Neural progenitor cell (in vitro differentiated cells): Measurements from ENCODE around the gene DEAF1. TPM values are rescaled to one million over a fixed set of nuclear protein-coding genes. Genes with fewer than 3 reads are reported as not detected.

Source experiments
- DNase-seq: peaks from one replicate; pipeline ENCODE4 v3.0.0-alpha.2; 2016; ENCODE audit warnings: low spot score
- H2AFZ ChIP-seq: fragments of 200-600 bp; sonication (generic); replicated peaks from 2 replicates; pipeline ENCODE4 v1.6.1; 2016; ENCODE audit warnings: antibody characterized with exemption
- H3F3A ChIP-seq: fragments of 200-600 bp; sonication (generic); 2 replicates; pipeline ENCODE4 v1.6.1; 2016; ENCODE audit warnings: antibody characterized with exemption, low read depth
- H3K27ac ChIP-seq: fragments of 200-600 bp; sonication (generic); 2 replicates; pipeline ENCODE4 v1.5.1; 2016; ENCODE audit warnings: mild to moderate bottlenecking
- H3K27me3 ChIP-seq: fragments of 200-600 bp; sonication (generic); 2 replicates; pipeline ENCODE4 v1.6.1; 2016; ENCODE audit warnings: mild to moderate bottlenecking, moderate library complexity
- H3K36me3 ChIP-seq: fragments of 200-600 bp; sonication (generic); 2 replicates; pipeline ENCODE4 v1.5.1; 2016
- H3K4me1 ChIP-seq: fragments of 200-600 bp; sonication (generic); 2 replicates; pipeline ENCODE4 v1.6.1; 2016; ENCODE audit warnings: mixed run types
- H3K4me2 ChIP-seq: fragments of 200-600 bp; sonication (generic); 2 replicates; pipeline ENCODE4 v1.6.1; 2016
- H3K4me3 ChIP-seq: fragments of 200-600 bp; sonication (generic); 2 replicates; pipeline ENCODE4 v1.5.1; 2016
- H3K79me2 ChIP-seq: fragments of 200-600 bp; sonication (generic); 2 replicates; pipeline ENCODE4 v1.6.1; 2016; ENCODE audit warnings: low read depth
- H3K9ac ChIP-seq: fragments of 200-600 bp; sonication (generic); 2 replicates; pipeline ENCODE4 v1.6.1; 2016
- H3K9me3 ChIP-seq: fragments of 200-600 bp; sonication (generic); 2 replicates; pipeline ENCODE4 v1.5.1; 2016; ENCODE audit warnings: low read depth
- H4K20me1 ChIP-seq: fragments of 200-600 bp; sonication (generic); 2 replicates; pipeline ENCODE4 v1.6.1; 2016; ENCODE audit warnings: low read depth
- H3K27ac Mint-ChIP-seq: 3 replicates; pipeline ENCODE4 v1.8.0; 2021; ENCODE audit warnings: mixed read lengths
- H3K27me3 Mint-ChIP-seq: 2 replicates; pipeline ENCODE4 v1.8.0; 2022; ENCODE audit warnings: low read depth, mild to moderate bottlenecking, inconsistent platforms, moderate library complexity, mixed read lengths; ENCODE audit not compliant: insufficient read depth
- H3K36me3 Mint-ChIP-seq: 3 replicates; pipeline ENCODE4 v1.8.0; 2021; ENCODE audit warnings: mixed read lengths
- H3K4me1 Mint-ChIP-seq: 3 replicates; pipeline ENCODE4 v1.8.0; 2021; ENCODE audit warnings: mixed read lengths
- H3K4me3 Mint-ChIP-seq: 3 replicates; pipeline ENCODE4 v1.8.0; 2021; ENCODE audit warnings: mild to moderate bottlenecking, moderate library complexity, mixed read lengths
- H3K9me3 Mint-ChIP-seq: 3 replicates; pipeline ENCODE4 v1.8.0; 2020; ENCODE audit warnings: mixed read lengths
- EZH2 ChIP-seq: fragments of 200-600 bp; sonication (generic); IDR thresholded peaks from 2 replicates; pipeline ENCODE4 v1.6.1; 2017; ENCODE audit warnings: antibody characterized with exemption, mild to moderate bottlenecking, moderate library complexity
- EZH2phosphoT487 ChIP-seq: fragments of 200-600 bp; sonication (generic); IDR thresholded peaks from 2 replicates; pipeline ENCODE4 v1.6.1; 2017; ENCODE audit warnings: antibody characterized with exemption
- total RNA-seq: library from RNA; depleted of rRNA; stranded (reverse); fragments of >200 nt; gene quantifications from 2 replicates; pipeline ENCODE4 v1.2.3, GENCODE V29; 2015; ENCODE audit warnings: low replicate concordance
- TF ChIP-seq, protein P1 (sequence below): fragments of 200-600 bp; sonication (generic); IDR thresholded peaks from 2 replicates; pipeline ENCODE4 v1.5.1; 2017; ENCODE audit warnings: antibody characterized with exemption, mild to moderate bottlenecking

Gene DEAF1
- total RNA-seq, 1 donor from 2014 or later = 38.4 TPM

DNA sequence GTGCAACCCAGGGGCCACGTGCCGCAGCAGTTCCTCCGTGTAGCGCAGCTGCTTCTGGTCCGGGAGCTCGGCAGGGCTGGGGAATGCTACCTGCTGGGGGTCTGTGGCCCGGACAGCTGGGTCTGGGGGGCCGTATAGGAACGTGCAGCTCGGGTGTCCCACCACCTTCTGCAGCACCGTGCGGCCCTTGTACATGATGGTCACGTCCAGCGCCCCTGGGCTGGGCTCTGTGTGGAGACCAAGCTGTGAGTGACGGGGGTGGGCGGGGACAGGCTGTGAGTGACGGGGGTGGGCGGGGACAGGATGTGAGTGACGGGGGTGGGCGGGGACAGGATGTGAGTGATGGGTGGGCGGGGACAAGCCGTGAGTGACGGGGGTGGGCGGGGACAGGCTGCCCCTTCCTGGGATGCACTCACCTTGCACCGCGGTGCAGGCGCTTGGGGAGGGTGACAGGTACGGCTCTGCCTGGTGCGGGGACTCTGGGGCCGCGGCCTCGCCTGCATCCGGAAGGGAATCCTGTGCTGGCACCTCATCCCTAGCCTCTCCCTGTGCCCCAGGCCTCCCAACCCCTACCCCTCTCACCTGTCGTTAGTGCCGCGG is 81.6 kb downstream of the DEAF1 start:
- Histone ChIP-seq H3K4me2 (no peak overlapping the region), H4K20me1 (peaks cover 51% of the 10 kb centered on the region), H3K9ac (no peak overlapping the region), H3K9me3 (no peaks in the 10 kb centered on the region), H3K4me1 (no peaks in the 10 kb centered on the region), H3K27ac (no peak overlapping the region), H3K27me3 (no peaks in the 10 kb centered on the region), H3F3A (peaks cover 32% of the 10 kb centered on the region), H2AFZ (no peak overlapping the region), H3K36me3 (no peaks in the 10 kb centered on the region), H3K4me3 (no peak overlapping the region), H3K79me2 (peaks cover 5% of the 10 kb centered on the region)
- H3K4me1 Mint-ChIP-seq = no peaks in the 10 kb centered on the region
- peak; percentile 92 for DNase-seq
- no peaks in the 10 kb centered on the region for H3K9me3 Mint-ChIP-seq
- H3K4me3 Mint-ChIP-seq = no peak overlapping the region
- H3K27me3 Mint-ChIP-seq = peaks cover 16% of the 10 kb centered on the region
- H3K27ac Mint-ChIP-seq = no peak overlapping the region
- H3K36me3 Mint-ChIP-seq = peaks cover 5% of the 10 kb centered on the region
- TF ChIP-seq EZH2phosphoT487 = no peak
- TF ChIP-seq, protein P1, sequence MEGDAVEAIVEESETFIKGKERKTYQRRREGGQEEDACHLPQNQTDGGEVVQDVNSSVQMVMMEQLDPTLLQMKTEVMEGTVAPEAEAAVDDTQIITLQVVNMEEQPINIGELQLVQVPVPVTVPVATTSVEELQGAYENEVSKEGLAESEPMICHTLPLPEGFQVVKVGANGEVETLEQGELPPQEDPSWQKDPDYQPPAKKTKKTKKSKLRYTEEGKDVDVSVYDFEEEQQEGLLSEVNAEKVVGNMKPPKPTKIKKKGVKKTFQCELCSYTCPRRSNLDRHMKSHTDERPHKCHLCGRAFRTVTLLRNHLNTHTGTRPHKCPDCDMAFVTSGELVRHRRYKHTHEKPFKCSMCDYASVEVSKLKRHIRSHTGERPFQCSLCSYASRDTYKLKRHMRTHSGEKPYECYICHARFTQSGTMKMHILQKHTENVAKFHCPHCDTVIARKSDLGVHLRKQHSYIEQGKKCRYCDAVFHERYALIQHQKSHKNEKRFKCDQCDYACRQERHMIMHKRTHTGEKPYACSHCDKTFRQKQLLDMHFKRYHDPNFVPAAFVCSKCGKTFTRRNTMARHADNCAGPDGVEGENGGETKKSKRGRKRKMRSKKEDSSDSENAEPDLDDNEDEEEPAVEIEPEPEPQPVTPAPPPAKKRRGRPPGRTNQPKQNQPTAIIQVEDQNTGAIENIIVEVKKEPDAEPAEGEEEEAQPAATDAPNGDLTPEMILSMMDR = no peak
- TF ChIP-seq EZH2 = no peak

DNA sequence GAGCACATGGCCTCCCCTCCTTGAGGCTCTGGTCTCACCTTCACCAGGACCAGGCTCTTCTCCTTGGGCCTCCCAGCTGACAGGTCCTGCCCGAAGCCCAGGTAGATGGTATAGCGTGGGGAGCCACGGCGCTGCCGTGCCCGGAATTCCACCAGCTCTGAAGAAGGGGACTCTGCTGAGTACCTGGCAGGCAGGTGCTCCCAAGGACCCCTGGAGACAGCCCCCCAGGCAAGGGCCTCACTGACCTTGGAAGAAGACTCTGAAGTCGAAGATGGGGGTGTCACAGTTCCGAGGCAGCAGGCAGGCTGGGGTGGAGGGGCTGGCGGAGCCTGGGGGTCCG is 82.1 kb downstream of the DEAF1 start:
- H3K27me3 Mint-ChIP-seq = peaks cover 17% of the 10 kb centered on the region
- no peak overlapping the region for H3K4me3 Mint-ChIP-seq
- Histone ChIP-seq H3K9ac (no peak overlapping the region), H3K79me2 (peaks cover 5% of the 10 kb centered on the region), H3K4me1 (no peaks in the 10 kb centered on the region), H3K27me3 (no peaks in the 10 kb centered on the region), H3K4me2 (no peak overlapping the region), H3K9me3 (no peaks in the 10 kb centered on the region), H3K4me3 (no peak overlapping the region), H4K20me1 (peaks cover 54% of the 10 kb centered on the region), H3F3A (peaks cover 32% of the 10 kb centered on the region), H2AFZ (no peak overlapping the region), H3K27ac (no peak overlapping the region), H3K36me3 (no peaks in the 10 kb centered on the region)
- no peaks in the 10 kb centered on the region for H3K9me3 Mint-ChIP-seq
- TF ChIP-seq, protein P1 = no peak
- TF ChIP-seq EZH2phosphoT487 = no peak
- TF ChIP-seq EZH2 = no peak
- no peak for DNase-seq
- peaks cover 6% of the 10 kb centered on the region for H3K36me3 Mint-ChIP-seq
- H3K27ac Mint-ChIP-seq = no peak overlapping the region
- H3K4me1 Mint-ChIP-seq = no peaks in the 10 kb centered on the region

DNA sequence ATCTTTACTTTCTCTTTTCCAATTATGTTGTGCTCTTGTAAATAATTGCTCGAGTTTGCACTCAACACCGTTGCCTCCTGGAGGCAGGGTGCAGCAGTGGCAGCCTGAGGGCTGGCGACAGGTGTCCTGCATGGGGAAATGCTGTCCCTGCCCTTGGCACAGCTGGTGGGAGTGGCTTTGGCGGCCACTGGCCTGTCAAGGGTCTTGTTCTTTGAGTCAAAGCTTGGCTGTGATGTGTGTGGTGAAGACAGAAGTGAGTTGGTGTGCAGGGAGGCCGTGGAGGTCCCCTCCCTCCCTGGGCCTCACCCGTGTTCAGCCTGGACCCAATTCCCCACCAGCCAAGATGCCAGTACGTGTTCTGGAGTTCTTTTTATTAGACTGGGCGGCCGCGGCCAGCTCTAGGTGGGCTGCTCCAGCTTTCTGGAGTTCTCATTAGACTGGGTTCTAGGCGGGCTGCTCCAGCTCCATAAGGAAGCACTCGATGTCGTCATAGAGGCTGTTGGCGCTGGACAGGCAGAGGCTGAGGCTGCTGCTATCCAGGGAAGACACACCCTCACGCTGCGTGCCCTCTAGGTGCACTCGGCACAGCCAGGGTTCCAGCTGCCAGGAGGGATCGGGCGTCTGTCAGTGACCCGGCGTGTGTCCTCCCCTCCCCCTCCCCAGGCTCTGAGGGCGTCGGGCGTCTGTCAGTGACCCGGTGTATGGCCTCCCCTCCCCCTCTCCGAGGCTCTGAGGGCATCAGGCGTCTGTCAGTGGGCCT is 82.6 kb downstream of the DEAF1 start:
- no peaks in the 10 kb centered on the region for H3K9me3 Mint-ChIP-seq
- DNase-seq = peak; percentile 48
- no peaks in the 10 kb centered on the region for H3K36me3 ChIP-seq

More for the DNA sequence above, 82.6 kb downstream of the DEAF1 start:
- H2AFZ ChIP-seq = no peak overlapping the region
- H3K79me2 ChIP-seq = peaks cover 5% of the 10 kb centered on the region
- H3K27ac ChIP-seq = no peak overlapping the region
- H3K4me1 ChIP-seq = no peaks in the 10 kb centered on the region
- peaks cover 18% of the 10 kb centered on the region for H3K27me3 Mint-ChIP-seq
- H3K4me2 ChIP-seq = no peak overlapping the region
- no peaks in the 10 kb centered on the region for H3K27me3 ChIP-seq
- H4K20me1 ChIP-seq = peaks cover 54% of the 10 kb centered on the region
- H3K4me3 Mint-ChIP-seq = no peak overlapping the region
- no peak overlapping the region for H3K9ac ChIP-seq
- H3K9me3 ChIP-seq = no peaks in the 10 kb centered on the region
- no peaks in the 10 kb centered on the region for H3K4me1 Mint-ChIP-seq
- peaks cover 32% of the 10 kb centered on the region for H3F3A ChIP-seq
- H3K4me3 ChIP-seq = no peak overlapping the region
- H3K36me3 Mint-ChIP-seq = peaks cover 6% of the 10 kb centered on the region
- no peak overlapping the region for H3K27ac Mint-ChIP-seq
- TF ChIP-seq, protein P1 = peak; percentile 30
- TF ChIP-seq EZH2phosphoT487 = no peak
- TF ChIP-seq EZH2 = no peak
